Measurements from ENCODE around the gene ASIC4. TPM values are rescaled to one million over a fixed set of nuclear protein-coding genes. Genes with fewer than 3 reads are reported as not detected.
A peak's percentile ranks its signal among the peaks of the same experiment; 100 is the strongest.

The ASIC4 gene
- total and polyA plus RNA-seq, 9 of the 15 experiments (the other 6 are each of a cell fraction or from before 2014, with no cell fraction given): 0.07 to 19.2 (median 4.8) TPM

DNA sequence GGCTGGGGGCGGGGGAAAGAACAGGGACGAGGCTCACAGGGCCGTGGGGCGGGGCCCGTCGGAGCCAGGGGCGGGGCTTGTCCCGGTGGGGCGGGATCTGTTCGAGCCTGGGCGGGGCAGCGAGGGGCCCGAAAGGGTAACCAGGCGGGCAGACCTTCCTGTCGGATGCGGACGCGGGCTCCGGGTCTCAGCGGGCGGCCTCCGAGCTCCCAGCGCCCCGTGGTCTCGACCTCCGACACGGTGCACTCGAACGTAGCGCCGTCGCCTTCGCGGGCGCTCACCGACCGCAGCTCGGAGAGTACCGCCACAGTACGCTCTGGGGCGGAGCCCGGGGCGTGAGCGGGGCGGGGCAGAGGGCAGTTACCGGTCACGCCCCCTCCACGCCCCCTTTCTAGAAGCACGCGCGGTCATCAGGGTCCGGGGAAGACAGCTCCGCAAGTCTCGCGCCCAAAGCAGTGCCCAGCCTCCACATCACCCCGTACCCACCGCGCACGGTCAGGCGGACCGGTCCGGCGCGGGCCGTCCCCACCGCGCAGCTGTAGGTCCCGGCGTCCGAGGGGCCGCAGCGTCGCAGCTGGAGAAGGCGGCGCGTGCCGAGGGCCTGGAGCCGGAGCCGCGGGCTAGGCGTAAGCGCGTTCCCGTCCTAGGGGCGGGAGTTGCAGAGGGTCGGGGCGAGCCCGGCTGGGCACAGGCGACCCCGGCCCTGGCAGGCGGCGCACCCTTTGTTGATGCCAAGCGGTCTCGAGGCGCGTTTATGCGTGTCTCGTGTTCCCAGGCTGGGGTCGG, 38.3 kb downstream of the ASIC4 start (continued):
- TF ChIP-seq FIP1L1 (IDR thresholded peaks at IDR 0.05; ENCODE audit: low read depth, low read length, poor library complexity, severe bottlenecking) (peak; percentile 20), PHB (CRISPR knock-in tag; IDR thresholded peaks at IDR 0.05) (no peak), RFX1 (IDR thresholded peaks at IDR 0.05) (no peak), ATF7 (IDR thresholded peaks at IDR 0.05) (0 out of 2 replicates have a peak, but pooled peaks have one; percentile 12), ZNF282 (CRISPR knock-in tag; IDR thresholded peaks at IDR 0.05) (peak; percentile 82; the same call in 1 of the 2 replicates), RBFOX2 (IDR thresholded peaks at IDR 0.05; ENCODE audit: low read depth, low read length) (peak; percentile 36; the same call in 1 of the 2 replicates), KDM5B (IDR thresholded peaks at IDR 0.05; ENCODE audit: insufficient replicate concordance, low read depth, low read length) (no peak), NRF1 (conservative IDR thresholded peaks at IDR 0.05 in 1 of 2, IDR thresholded peaks at IDR 0.05 in 1 of 2) (peak; percentile 54 to 65), RNF2 (IDR thresholded peaks at IDR 0.05) (no peak), ZKSCAN8 (CRISPR knock-in tag; IDR thresholded peaks at IDR 0.05) (no peak)
- TF ChIP-seq, protein P1, sequence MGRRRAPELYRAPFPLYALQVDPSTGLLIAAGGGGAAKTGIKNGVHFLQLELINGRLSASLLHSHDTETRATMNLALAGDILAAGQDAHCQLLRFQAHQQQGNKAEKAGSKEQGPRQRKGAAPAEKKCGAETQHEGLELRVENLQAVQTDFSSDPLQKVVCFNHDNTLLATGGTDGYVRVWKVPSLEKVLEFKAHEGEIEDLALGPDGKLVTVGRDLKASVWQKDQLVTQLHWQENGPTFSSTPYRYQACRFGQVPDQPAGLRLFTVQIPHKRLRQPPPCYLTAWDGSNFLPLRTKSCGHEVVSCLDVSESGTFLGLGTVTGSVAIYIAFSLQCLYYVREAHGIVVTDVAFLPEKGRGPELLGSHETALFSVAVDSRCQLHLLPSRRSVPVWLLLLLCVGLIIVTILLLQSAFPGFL (CRISPR knock-in tag; IDR thresholded peaks at IDR 0.05): no peak
- TF ChIP-seq, protein P2, sequence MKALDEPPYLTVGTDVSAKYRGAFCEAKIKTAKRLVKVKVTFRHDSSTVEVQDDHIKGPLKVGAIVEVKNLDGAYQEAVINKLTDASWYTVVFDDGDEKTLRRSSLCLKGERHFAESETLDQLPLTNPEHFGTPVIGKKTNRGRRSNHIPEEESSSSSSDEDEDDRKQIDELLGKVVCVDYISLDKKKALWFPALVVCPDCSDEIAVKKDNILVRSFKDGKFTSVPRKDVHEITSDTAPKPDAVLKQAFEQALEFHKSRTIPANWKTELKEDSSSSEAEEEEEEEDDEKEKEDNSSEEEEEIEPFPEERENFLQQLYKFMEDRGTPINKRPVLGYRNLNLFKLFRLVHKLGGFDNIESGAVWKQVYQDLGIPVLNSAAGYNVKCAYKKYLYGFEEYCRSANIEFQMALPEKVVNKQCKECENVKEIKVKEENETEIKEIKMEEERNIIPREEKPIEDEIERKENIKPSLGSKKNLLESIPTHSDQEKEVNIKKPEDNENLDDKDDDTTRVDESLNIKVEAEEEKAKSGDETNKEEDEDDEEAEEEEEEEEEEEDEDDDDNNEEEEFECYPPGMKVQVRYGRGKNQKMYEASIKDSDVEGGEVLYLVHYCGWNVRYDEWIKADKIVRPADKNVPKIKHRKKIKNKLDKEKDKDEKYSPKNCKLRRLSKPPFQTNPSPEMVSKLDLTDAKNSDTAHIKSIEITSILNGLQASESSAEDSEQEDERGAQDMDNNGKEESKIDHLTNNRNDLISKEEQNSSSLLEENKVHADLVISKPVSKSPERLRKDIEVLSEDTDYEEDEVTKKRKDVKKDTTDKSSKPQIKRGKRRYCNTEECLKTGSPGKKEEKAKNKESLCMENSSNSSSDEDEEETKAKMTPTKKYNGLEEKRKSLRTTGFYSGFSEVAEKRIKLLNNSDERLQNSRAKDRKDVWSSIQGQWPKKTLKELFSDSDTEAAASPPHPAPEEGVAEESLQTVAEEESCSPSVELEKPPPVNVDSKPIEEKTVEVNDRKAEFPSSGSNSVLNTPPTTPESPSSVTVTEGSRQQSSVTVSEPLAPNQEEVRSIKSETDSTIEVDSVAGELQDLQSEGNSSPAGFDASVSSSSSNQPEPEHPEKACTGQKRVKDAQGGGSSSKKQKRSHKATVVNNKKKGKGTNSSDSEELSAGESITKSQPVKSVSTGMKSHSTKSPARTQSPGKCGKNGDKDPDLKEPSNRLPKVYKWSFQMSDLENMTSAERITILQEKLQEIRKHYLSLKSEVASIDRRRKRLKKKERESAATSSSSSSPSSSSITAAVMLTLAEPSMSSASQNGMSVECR (CRISPR knock-in tag; IDR thresholded peaks at IDR 0.05): peak; percentile 88; the same call in 1 of the 2 replicates
- TF ChIP-seq, protein P3, sequence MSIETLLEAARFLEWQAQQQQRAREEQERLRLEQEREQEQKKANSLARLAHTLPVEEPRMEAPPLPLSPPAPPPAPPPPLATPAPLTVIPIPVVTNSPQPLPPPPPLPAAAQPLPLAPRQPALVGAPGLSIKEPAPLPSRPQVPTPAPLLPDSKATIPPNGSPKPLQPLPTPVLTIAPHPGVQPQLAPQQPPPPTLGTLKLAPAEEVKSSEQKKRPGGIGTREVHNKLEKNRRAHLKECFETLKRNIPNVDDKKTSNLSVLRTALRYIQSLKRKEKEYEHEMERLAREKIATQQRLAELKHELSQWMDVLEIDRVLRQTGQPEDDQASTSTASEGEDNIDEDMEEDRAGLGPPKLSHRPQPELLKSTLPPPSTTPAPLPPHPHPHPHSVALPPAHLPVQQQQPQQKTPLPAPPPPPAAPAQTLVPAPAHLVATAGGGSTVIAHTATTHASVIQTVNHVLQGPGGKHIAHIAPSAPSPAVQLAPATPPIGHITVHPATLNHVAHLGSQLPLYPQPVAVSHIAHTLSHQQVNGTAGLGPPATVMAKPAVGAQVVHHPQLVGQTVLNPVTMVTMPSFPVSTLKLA (conservative IDR thresholded peaks at IDR 0.05): peak; percentile 49 to 85; a peak in 3 of 4 replicates
- TF ChIP-seq, protein P4, sequence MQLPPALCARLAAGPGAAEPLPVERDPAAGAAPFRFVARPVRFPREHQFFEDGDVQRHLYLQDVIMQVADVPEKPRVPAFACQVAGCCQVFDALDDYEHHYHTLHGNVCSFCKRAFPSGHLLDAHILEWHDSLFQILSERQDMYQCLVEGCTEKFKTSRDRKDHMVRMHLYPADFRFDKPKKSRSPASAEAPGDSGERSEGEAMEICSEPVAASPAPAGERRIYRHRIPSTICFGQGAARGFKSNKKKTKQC (CRISPR knock-in tag; IDR thresholded peaks at IDR 0.05): 0 out of 2 replicates have a peak, but pooled peaks have one; percentile 20
- TF ChIP-seq, protein P5, sequence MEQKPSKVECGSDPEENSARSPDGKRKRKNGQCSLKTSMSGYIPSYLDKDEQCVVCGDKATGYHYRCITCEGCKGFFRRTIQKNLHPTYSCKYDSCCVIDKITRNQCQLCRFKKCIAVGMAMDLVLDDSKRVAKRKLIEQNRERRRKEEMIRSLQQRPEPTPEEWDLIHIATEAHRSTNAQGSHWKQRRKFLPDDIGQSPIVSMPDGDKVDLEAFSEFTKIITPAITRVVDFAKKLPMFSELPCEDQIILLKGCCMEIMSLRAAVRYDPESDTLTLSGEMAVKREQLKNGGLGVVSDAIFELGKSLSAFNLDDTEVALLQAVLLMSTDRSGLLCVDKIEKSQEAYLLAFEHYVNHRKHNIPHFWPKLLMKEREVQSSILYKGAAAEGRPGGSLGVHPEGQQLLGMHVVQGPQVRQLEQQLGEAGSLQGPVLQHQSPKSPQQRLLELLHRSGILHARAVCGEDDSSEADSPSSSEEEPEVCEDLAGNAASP (IDR thresholded peaks at IDR 0.05): no peak
- TF ChIP-seq, protein P6, sequence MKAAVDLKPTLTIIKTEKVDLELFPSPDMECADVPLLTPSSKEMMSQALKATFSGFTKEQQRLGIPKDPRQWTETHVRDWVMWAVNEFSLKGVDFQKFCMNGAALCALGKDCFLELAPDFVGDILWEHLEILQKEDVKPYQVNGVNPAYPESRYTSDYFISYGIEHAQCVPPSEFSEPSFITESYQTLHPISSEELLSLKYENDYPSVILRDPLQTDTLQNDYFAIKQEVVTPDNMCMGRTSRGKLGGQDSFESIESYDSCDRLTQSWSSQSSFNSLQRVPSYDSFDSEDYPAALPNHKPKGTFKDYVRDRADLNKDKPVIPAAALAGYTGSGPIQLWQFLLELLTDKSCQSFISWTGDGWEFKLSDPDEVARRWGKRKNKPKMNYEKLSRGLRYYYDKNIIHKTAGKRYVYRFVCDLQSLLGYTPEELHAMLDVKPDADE (conservative IDR thresholded peaks at IDR 0.05; ENCODE audit: control insufficient read depth, low read depth, low read length): peak; percentile 30; the same call in 1 of the 2 replicates

All from K562 (cell line).